Skeletal muscle satellite cell (primary cell): ENCODE data around the gene KCNH1.

Experiments
- H3K27me3 ChIP-seq: 2 replicates; pipeline ENCODE4 v1.7.0; 2013; ENCODE audit warnings: low read length; ENCODE audit not compliant: control insufficient read depth, insufficient read depth
- H3K36me3 ChIP-seq: 2 replicates; pipeline ENCODE4 v1.7.0; 2013; ENCODE audit warnings: mild to moderate bottlenecking, control low read depth, low read length; ENCODE audit not compliant: insufficient read depth
- H3K4me1 ChIP-seq: 2 replicates; pipeline ENCODE4 v1.7.0; 2013; ENCODE audit warnings: low read length; ENCODE audit not compliant: control insufficient read depth, insufficient read depth
- H3K4me2 ChIP-seq: 2 replicates; pipeline ENCODE4 v1.7.0; 2013; ENCODE audit warnings: mild to moderate bottlenecking, low read length
- H3K4me3 ChIP-seq: 2 replicates; pipeline ENCODE4 v1.7.0; 2013; ENCODE audit warnings: low read length
- H3K9ac ChIP-seq: 2 replicates; pipeline ENCODE4 v1.7.0; 2013; ENCODE audit warnings: mild to moderate bottlenecking, low read depth, low read length, moderate library complexity
- H3K9me3 ChIP-seq: replicated peaks from 2 replicates; pipeline ENCODE4 v1.7.0; 2013; ENCODE audit warnings: mild to moderate bottlenecking, control low read depth, low read length

KCNH1 gene

DNA sequence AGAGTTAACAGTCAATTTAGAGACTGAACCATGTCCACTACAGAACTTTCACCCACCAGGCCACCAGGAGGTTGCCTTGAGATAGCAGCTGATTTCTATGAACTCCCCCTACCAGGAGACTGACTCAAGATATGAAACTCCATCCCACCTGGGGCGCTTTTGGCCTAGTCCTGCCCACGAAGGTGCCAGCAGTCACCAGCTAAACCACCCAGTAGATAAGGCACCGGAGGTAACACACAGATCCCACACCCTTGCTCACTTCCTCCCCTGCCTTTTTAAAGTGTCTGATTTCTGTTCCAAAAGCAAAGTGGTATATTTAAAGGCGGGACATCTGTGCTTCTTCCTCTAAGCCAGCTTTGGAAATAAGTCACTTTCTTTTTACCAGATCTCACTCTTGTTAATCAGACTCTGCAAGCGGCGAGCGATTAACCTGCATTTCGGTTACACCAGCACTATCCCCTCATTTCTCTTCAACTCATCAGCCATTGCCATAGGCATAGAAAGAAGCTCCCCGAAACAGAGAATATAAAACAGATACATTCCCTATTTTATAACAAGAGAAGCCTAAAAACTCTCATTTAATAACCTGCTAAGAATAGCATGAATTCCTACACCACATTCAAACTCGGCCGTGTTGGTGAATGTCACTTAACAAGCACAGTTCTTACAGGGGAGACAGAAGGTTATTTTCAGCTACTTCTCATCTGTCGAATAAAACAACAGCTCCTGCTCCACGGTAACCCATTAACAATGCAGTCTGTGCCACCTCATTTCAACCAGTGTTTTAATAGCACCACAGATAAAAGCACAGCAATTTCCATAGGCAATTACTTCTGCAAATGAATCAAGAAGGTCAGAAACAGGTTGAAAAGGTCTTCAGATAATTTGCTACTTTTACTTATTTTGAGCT lies 318.1 kb downstream of the KCNH1 start:
- Histone ChIP-seq H3K4me1 (no peaks in the 10 kb centered on the region), H3K9ac (no peak overlapping the region), H3K27me3 (no peaks in the 10 kb centered on the region), H3K9me3 (no peaks in the 10 kb centered on the region), H3K4me3 (no peak overlapping the region), H3K36me3 (no peaks in the 10 kb centered on the region), H3K4me2 (no peak overlapping the region)

DNA sequence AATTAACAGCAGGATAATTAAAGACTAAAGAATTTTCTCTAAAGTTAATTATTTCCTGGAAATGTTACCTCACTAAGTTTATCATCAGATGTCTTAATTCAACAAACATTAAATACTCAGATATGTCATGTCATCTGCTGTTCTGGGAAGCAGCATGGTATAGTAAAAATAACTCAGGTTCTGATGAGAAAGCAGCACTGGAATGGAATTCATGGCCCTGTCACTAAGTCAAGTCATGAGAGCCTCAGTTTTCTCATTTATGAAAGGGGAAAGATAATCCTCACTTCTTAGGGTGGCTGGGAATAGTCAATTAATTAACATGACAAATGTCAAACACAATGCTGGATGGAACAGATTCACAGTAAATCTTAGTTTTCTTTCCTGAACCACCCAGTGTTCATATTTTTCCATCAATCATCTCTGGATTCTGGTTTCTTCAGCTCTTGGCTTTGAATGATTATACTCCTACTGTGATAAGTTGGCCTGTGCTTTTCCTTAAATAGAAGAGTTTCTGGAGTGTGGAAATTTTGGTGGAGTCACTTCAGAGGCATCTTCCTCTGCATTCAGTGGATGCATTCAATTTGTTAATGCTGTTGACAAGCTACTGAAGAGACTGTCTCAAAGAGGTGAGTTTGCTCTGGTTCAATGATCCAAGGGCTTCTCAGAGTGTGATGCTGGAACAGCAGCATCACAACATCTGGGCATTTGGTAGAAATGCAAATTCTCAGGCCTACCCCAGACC lies 319.4 kb downstream of the KCNH1 start:
- no peak overlapping the region for H3K4me2 ChIP-seq
- no peaks in the 10 kb centered on the region for H3K36me3 ChIP-seq
- H3K4me1 ChIP-seq, result no peaks in the 10 kb centered on the region
- no peak overlapping the region for H3K9ac ChIP-seq
- H3K27me3 ChIP-seq, result no peaks in the 10 kb centered on the region
- H3K9me3 ChIP-seq, result no peaks in the 10 kb centered on the region
- H3K4me3 ChIP-seq, result no peak overlapping the region

DNA sequence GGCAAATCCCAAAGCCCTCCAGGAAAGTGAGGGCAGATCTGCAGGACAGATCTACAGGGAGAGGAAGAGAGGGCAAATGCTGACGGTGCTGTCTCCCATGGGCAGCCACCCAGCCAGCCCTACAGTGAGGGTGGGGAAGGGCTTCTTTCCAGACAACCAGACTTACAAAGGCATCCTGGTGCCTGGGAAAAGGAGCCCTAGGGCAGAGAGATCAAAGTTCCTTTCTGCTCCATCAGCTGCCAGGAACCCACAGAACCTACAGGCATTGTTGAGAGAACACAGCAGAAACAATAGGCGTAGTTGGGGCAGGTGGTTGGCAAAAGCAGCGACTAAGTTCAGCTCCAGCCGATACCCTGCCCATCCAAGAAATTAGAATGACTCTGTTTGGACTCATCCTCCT lies 332.4 kb downstream of the KCNH1 start:
- no peaks in the 10 kb centered on the region for H3K4me1 ChIP-seq
- H3K27me3 ChIP-seq, result no peaks in the 10 kb centered on the region
- no peak overlapping the region for H3K4me2 ChIP-seq
- H3K4me3 ChIP-seq, result no peak overlapping the region
- H3K9me3 ChIP-seq, result no peaks in the 10 kb centered on the region
- H3K9ac ChIP-seq, result no peak overlapping the region
- no peaks in the 10 kb centered on the region for H3K36me3 ChIP-seq

DNA sequence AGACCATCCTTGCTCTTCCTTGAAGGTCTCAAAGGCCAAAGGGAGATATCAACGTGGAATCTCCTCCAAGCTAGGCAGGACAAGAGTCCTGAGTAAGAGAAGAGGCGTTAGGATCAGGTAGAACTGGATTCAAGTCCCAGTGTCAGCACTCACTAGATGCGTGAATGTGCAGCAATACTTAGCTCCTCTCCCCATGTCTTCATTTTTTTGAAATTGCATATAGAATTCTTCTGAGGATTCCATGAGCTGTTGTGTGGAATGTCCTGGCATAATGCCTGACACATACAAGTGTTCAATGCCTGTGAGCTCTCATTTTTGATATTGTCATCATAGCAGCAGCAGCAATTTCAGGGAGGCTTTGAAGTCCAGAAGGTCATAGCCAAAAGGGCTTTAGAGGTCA lies 333.2 kb downstream of the KCNH1 start:
- Histone ChIP-seq H3K9me3 (no peaks in the 10 kb centered on the region), H3K4me3 (no peak overlapping the region), H3K27me3 (no peaks in the 10 kb centered on the region), H3K4me2 (no peak overlapping the region), H3K9ac (no peak overlapping the region), H3K36me3 (no peaks in the 10 kb centered on the region), H3K4me1 (no peaks in the 10 kb centered on the region)

DNA sequence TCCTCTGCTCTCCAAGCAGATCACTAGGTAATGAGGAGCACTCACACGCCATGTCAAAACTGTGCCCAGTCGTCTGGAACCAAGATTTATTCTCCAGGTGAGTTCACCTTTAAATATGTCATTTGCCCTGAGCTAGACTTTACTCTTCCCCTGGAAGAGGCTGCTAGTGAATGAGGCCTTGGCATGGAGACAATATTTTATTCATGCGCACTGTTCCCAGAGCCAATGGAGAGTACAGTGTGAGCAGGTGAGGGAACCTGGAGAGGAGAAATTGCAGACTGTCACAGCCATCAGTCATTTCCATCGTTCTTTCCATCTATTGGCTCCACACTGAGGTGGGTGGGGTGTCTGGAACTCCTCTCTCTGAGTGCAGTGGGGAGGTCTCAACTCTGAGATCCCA lies 333.6 kb downstream of the KCNH1 start:
- H3K4me1 ChIP-seq, result no peaks in the 10 kb centered on the region
- no peaks in the 10 kb centered on the region for H3K36me3 ChIP-seq
- H3K9me3 ChIP-seq, result no peaks in the 10 kb centered on the region
- no peak overlapping the region for H3K9ac ChIP-seq
- H3K4me2 ChIP-seq, result no peak overlapping the region
- H3K27me3 ChIP-seq, result no peaks in the 10 kb centered on the region
- H3K4me3 ChIP-seq, result no peak overlapping the region

DNA sequence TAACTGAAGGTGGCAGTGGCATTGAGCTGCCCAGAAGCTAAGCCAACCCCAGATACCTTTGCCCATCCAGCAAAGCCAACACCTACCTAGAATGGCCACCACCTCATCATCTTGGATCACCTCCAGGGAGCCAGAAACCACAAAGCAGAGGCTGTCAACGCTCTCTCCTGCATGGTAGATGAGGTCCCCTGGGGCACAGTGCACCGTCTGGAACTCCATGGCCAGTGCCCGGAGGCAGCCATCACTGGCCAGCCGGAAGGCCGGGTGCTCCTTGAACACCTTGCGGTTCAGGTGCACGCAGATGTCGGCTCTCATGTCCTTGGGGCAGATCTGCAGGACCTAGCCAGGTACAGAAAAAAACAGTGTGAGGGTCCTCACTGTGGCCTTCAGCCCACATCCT lies 336.5 kb downstream of the KCNH1 start:
- H3K4me3 ChIP-seq, result no peak overlapping the region
- H3K9me3 ChIP-seq, result no peaks in the 10 kb centered on the region
- no peaks in the 10 kb centered on the region for H3K4me1 ChIP-seq
- H3K27me3 ChIP-seq, result no peaks in the 10 kb centered on the region
- H3K36me3 ChIP-seq, result no peaks in the 10 kb centered on the region
- no peak overlapping the region for H3K4me2 ChIP-seq
- no peak overlapping the region for H3K9ac ChIP-seq

DNA sequence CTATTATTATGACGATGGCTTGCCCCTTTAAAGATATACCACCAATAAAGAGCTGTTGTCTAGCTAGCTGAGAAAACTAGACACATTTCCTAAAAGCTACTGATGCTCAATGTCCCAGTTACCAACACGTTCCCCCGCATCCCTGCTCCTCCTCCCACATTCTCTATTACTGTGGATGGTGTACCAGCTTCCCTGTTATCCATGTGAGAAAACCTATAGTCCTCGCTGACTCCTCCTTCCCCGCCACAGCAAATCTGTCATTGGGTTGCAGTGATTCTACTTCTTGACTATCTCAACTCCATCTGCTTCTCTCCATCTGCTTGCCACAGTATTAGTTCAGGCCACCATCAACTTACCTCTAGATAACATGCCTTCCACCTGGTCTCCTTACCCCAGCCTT lies 337.5 kb downstream of the KCNH1 start:
- no peaks in the 10 kb centered on the region for H3K4me1 ChIP-seq
- H3K9ac ChIP-seq, result no peak overlapping the region
- no peaks in the 10 kb centered on the region for H3K27me3 ChIP-seq
- no peaks in the 10 kb centered on the region for H3K36me3 ChIP-seq
- no peak overlapping the region for H3K4me2 ChIP-seq
- no peak overlapping the region for H3K4me3 ChIP-seq
- H3K9me3 ChIP-seq, result no peaks in the 10 kb centered on the region

DNA sequence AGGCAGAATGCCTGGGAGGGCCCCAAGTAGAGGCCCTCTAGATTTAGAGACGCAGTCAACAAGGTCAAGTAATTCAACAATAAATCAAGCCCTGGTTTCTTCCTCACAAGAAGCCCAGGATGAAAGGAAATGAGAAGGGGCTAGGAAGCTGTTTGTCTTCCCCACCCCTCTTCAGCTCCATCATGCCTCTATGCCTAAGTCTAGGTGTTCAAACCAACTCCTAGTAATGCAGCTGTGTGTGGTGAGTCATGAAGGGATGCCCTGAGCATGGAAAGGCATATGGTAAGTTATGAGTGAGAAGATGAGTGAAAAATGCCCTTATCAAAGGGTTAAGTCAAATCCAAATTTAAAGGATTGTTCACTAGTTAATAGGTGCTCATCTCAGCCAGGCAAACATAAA lies 339.5 kb downstream of the KCNH1 start:
- H3K9me3 ChIP-seq, result no peaks in the 10 kb centered on the region
- no peaks in the 10 kb centered on the region for H3K4me1 ChIP-seq
- no peak overlapping the region for H3K4me3 ChIP-seq
- no peak overlapping the region for H3K4me2 ChIP-seq
- no peak overlapping the region for H3K9ac ChIP-seq
- no peaks in the 10 kb centered on the region for H3K36me3 ChIP-seq
- H3K27me3 ChIP-seq, result no peaks in the 10 kb centered on the region

DNA sequence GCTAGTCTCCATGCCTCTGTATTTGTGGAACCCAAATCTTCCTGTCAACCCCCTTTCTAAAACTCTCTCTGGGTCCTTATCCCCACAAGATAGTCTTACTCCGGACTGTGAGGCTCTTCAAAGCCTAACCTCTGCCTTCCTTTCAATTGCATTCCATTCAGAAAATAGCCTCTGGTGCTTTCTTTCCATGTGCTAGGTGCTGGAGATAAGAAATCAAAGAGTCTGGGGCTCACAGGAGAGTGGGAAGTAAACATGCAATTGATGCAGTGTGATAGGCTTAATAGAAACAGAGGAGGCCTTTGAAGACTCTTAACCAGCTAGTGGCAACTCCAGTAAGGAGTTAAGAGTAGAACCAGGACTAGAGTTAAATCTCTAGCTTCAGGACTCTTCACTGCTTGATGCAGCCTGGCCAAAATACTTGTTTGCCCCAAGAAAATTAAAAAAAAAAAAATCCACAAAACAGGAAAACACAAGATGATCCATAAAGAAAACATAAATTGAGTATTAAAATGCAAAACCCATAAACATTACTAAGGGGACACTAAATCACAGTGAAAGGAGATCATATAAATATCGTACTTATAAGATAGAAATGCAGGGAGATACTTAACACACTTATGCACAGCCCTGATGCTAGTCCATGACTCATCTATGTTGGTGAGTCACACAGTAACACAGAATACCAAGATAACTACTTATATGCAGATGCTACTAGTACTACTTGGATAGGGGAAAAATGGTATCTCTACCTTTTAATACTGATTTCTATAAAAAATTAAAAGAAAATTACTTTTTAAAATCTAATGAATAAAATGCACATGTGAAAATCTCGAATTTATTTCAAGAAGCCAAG lies 341.5 kb downstream of the KCNH1 start:
- Histone ChIP-seq H3K9me3 (no peaks in the 10 kb centered on the region), H3K27me3 (no peaks in the 10 kb centered on the region), H3K9ac (no peak overlapping the region), H3K4me3 (no peak overlapping the region), H3K36me3 (no peaks in the 10 kb centered on the region), H3K4me2 (no peak overlapping the region), H3K4me1 (no peaks in the 10 kb centered on the region)

DNA sequence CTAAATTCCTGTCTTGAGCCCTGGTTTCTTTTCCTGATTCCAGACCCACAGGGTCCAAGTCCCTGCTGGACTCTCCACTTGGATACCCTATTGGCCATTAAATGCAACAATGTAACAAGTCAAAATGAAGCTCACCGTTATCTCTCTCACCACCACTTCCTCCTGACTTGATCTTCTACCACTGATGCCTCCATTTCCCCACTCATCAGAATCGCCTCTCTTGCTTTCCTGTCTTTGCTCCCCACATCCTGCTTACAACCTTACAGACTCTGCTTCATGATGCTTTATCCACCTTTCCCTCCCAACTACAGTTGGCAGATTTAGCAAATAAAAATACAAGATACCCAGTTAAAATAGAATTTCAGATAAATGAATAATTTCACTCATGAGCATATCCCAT lies 343.8 kb downstream of the KCNH1 start:
- Histone ChIP-seq H3K9ac (no peak overlapping the region), H3K9me3 (no peaks in the 10 kb centered on the region), H3K4me1 (no peaks in the 10 kb centered on the region)

DNA sequence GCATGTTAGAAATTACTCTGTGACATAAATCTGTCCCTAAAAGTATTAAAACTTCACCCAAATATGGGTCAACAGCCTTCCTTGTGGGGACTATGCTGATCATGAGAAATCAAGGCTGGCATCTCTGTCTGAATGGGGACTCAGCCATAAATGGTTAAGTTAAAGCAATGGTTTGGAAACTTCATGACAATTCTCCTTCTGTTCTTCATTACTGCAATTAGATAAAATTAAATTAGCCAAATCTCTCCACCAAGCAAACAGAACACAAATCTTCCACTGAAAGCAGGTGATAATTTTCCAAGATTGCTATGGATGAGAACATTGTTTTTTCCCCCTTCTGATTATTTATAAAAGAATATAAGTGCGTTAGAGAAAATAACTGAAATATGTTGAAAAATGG lies 346.1 kb downstream of the KCNH1 start:
- Histone ChIP-seq H3K4me3 (no peak overlapping the region), H3K27me3 (no peaks in the 10 kb centered on the region), H3K36me3 (no peaks in the 10 kb centered on the region), H3K4me2 (no peak overlapping the region), H3K9me3 (no peaks in the 10 kb centered on the region), H3K4me1 (no peaks in the 10 kb centered on the region), H3K9ac (no peak overlapping the region)

More for the DNA sequence above, 343.8 kb downstream of the KCNH1 start:
- H3K36me3 ChIP-seq, result no peaks in the 10 kb centered on the region
- H3K4me3 ChIP-seq, result no peak overlapping the region
- no peaks in the 10 kb centered on the region for H3K27me3 ChIP-seq
- no peak overlapping the region for H3K4me2 ChIP-seq
